Measurements from ENCODE around the gene RPA4.
"Not testable (repeated sequence)": the region's sequence is repeated elsewhere in the genome, so short reads cannot be mapped to it uniquely, and the experiment has no call there.

Gene RPA4

GRCh38 chrX:96843566-96843965 is 40.1 kb upstream of the RPA4 start:
- H3K4me3 ChIP-seq (ENCODE audit: low read depth, low read length): no peak overlapping the region
- no peak for TF ChIP-seq CTCF (IDR thresholded peaks at IDR 0.05; ENCODE audit: control insufficient read depth, extremely low read depth, insufficient read depth)
- DNase-seq (ENCODE audit: low read depth): no peak

- no peak for TF ChIP-seq CTCF (IDR thresholded peaks at IDR 0.05; ENCODE audit: control insufficient read depth, extremely low read depth, insufficient read depth)
- DNase-seq (ENCODE audit: low read depth): no peak
- H3K4me3 ChIP-seq (ENCODE audit: low read depth, low read length): no peak overlapping the region
Observed at GRCh38 chrX:96846841-96847240, 36.9 kb upstream of the RPA4 start.

- DNase-seq (ENCODE audit: low read depth); H3K4me3 ChIP-seq (ENCODE audit: low read depth, low read length): not testable (repeated sequence)
Observed at GRCh38 chrX:96859422-96859821, 24.3 kb upstream of the RPA4 start.

GRCh38 chrX:96861218-96861617 is 22.5 kb upstream of the RPA4 start:
- TF ChIP-seq CTCF (IDR thresholded peaks at IDR 0.05; ENCODE audit: control insufficient read depth, extremely low read depth, insufficient read depth): no peak
- DNase-seq (ENCODE audit: low read depth): no peak
- no peak overlapping the region for H3K4me3 ChIP-seq (ENCODE audit: low read depth, low read length)

- no peak for TF ChIP-seq CTCF (IDR thresholded peaks at IDR 0.05; ENCODE audit: control insufficient read depth, extremely low read depth, insufficient read depth)
- no peak for DNase-seq (ENCODE audit: low read depth)
- H3K4me3 ChIP-seq (ENCODE audit: low read depth, low read length): no peak overlapping the region
Observed at GRCh38 chrX:96861661-96862060, 22.0 kb upstream of the RPA4 start.

- TF ChIP-seq CTCF (IDR thresholded peaks at IDR 0.05; ENCODE audit: control insufficient read depth, extremely low read depth, insufficient read depth): no peak
- no peak for DNase-seq (ENCODE audit: low read depth)
- H3K4me3 ChIP-seq (ENCODE audit: low read depth, low read length): no peak overlapping the region
Observed at GRCh38 chrX:96884027-96884426, 319 bp downstream of the RPA4 start.

- no peak for TF ChIP-seq CTCF (IDR thresholded peaks at IDR 0.05; ENCODE audit: control insufficient read depth, extremely low read depth, insufficient read depth)
- DNase-seq (ENCODE audit: low read depth): no peak
- no peak overlapping the region for H3K4me3 ChIP-seq (ENCODE audit: low read depth, low read length)
Observed at GRCh38 chrX:96889726-96890125, 6.0 kb downstream of the RPA4 start.

- no peak for TF ChIP-seq CTCF (IDR thresholded peaks at IDR 0.05; ENCODE audit: control insufficient read depth, extremely low read depth, insufficient read depth)
- no peak for DNase-seq (ENCODE audit: low read depth)
- H3K4me3 ChIP-seq (ENCODE audit: low read depth, low read length): no peak overlapping the region
Observed at GRCh38 chrX:96906741-96907140, 23.0 kb downstream of the RPA4 start.
